Measurements from ENCODE around the gene NCLN. TPM values are rescaled to one million over a fixed set of nuclear protein-coding genes. Genes with fewer than 3 reads are reported as not detected.

NCLN gene
- total RNA-seq, 1 donor from 2014 or later: 57.0 TPM

DNA sequence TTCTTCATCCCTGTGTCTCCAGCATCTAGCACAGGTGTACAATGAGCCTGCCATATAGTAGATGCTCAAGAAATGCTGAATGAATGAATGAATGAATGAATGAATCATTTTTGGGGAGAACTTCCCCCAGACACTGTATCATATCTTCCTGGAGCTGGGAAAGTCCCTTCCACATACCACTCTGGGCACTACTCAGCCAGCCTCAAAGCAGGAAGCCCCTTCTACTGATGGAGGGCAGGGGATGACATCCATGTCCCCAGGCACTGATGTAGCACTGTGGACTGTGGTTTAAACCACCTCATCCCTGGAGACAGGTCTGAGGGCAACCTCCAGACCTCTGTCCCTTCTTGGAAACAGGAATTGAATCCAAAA is 45.1 kb upstream of the NCLN start:
- Histone ChIP-seq H3K4me3 (ENCODE audit: low read depth, low read length) (no peak overlapping the region), H3K27me3 (ENCODE audit: control insufficient read depth, insufficient read depth, low read length) (no peaks in the 10 kb centered on the region), H3K36me3 (ENCODE audit: control insufficient read depth, insufficient read depth, low read length) (no peaks in the 10 kb centered on the region)
- no peak for DNase-seq (ENCODE audit: low read depth)
- TF ChIP-seq, protein P1, sequence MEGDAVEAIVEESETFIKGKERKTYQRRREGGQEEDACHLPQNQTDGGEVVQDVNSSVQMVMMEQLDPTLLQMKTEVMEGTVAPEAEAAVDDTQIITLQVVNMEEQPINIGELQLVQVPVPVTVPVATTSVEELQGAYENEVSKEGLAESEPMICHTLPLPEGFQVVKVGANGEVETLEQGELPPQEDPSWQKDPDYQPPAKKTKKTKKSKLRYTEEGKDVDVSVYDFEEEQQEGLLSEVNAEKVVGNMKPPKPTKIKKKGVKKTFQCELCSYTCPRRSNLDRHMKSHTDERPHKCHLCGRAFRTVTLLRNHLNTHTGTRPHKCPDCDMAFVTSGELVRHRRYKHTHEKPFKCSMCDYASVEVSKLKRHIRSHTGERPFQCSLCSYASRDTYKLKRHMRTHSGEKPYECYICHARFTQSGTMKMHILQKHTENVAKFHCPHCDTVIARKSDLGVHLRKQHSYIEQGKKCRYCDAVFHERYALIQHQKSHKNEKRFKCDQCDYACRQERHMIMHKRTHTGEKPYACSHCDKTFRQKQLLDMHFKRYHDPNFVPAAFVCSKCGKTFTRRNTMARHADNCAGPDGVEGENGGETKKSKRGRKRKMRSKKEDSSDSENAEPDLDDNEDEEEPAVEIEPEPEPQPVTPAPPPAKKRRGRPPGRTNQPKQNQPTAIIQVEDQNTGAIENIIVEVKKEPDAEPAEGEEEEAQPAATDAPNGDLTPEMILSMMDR (IDR thresholded peaks at IDR 0.05; ENCODE audit: insufficient read depth, low read length, poor library complexity, severe bottlenecking): no peak

DNA sequence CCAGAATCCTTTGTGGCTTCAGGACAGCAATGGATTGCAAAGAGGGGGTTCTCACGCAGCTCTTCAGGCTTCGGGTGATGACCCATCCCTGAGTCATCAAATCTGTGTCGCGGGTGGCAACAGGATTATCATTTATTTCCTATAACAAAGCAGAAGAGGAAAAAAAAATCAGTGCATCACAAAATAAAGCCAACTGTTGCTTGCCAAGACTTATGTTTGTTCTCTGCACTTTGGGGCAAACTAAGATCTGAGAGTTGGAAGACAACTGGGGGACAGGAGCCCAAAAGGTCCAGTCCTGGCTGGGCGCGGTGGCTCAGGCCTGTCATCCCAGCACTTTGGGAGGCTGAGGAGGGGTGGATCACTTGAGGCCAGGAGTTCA is 43.4 kb upstream of the NCLN start:
- no peak for DNase-seq (ENCODE audit: low read depth)
- H3K27me3 ChIP-seq (ENCODE audit: control insufficient read depth, insufficient read depth, low read length): no peaks in the 10 kb centered on the region
- TF ChIP-seq, protein P1 (IDR thresholded peaks at IDR 0.05; ENCODE audit: insufficient read depth, low read length, poor library complexity, severe bottlenecking): no peak
- H3K4me3 ChIP-seq (ENCODE audit: low read depth, low read length): no peak overlapping the region
- H3K36me3 ChIP-seq (ENCODE audit: control insufficient read depth, insufficient read depth, low read length): no peaks in the 10 kb centered on the region

DNA sequence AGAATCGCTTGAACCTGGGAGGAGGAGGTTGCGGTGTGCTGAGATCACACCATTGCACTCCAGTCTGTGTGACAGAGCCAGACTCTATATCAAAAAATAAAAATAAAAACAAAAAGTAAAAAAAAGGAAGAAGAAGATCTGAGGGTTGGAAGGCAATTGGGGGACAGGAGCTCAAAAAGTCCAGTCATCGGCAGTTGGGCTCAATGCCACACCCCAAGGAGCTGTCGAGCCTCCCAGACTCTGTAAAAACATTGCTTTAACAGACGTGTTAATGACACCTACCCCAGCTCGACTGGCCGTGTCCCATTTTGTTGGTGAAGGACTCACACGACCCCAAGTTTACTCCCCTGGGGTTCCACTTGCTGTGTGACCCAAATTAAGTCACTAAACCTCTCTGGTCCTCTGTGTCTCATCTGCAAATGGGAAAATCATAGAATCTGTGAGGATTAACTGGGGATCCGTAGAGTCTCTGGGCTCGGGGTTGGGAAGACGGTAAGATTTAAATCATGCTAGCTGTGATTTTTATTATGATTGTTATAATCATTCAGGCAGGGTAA is 42.9 kb upstream of the NCLN start:
- no peaks in the 10 kb centered on the region for H3K27me3 ChIP-seq (ENCODE audit: control insufficient read depth, insufficient read depth, low read length)
- no peak for DNase-seq (ENCODE audit: low read depth)
- no peak overlapping the region for H3K4me3 ChIP-seq (ENCODE audit: low read depth, low read length)
- no peaks in the 10 kb centered on the region for H3K36me3 ChIP-seq (ENCODE audit: control insufficient read depth, insufficient read depth, low read length)
- TF ChIP-seq, protein P1 (IDR thresholded peaks at IDR 0.05; ENCODE audit: insufficient read depth, low read length, poor library complexity, severe bottlenecking): no peak

DNA sequence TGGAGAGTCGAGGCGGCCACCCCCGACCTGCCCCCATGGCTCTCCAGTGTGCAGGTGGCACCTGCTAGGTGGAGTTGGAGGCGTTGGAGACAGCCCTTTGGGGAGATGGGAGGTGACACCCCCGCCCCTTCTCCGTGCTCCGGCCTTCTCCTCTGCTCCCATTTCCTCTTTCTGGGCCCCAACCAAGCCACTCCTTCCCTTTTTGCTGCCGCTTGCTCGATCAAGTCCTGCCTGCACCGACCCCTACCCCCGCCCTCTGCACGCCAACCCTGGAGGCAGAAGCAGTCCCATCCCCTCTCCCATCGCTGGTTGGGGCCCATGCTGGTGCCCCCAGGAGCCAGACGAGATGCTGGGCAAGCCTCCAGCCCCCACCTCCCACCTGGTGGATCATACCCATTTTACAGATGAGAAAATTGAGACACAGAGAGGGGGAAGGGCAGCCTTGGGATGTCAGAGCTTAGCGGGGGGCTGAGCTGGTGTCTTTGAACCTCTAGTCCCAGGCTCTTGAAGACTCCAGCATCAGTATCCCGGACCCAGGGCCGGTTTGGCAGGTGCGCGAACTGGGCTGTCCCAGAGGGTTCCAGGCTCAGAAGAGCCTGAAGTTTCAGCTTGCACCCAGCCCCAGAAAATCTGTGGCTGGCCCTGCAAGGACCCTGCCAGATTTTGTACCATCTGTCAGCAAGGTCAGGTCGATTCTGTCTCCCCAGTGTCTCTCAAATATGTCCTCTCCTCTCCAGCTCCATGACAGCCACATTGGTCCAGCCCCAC is 39.6 kb upstream of the NCLN start:
- DNase-seq (ENCODE audit: low read depth): no peak
- Histone ChIP-seq H3K27me3 (ENCODE audit: control insufficient read depth, insufficient read depth, low read length) (peaks cover 8% of the 10 kb centered on the region), H3K4me3 (ENCODE audit: low read depth, low read length) (no peak overlapping the region), H3K36me3 (ENCODE audit: control insufficient read depth, insufficient read depth, low read length) (no peaks in the 10 kb centered on the region)
- TF ChIP-seq, protein P1 (IDR thresholded peaks at IDR 0.05; ENCODE audit: insufficient read depth, low read length, poor library complexity, severe bottlenecking): no peak

DNA sequence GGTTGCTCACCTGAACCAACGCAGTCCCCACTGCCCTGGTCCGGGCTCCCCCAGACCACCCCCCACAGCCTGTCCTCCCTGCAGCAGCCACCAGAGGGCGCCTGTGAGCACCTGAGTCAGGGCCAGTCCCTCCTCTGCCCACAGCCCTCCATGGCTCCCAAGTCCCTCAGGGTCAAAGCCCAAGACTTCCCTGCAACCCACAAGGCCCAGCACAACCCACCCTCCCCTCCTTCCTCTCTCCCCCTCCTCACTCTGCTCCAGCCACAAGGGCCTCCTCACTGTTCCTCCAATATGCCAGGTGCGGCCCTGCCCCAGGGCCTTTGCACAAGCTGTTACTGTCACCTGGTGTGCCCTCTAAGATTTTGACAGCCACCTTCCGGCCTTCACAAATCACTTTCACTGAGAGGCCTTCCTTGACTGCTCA is 39.0 kb upstream of the NCLN start:
- no peak overlapping the region for H3K4me3 ChIP-seq (ENCODE audit: low read depth, low read length)
- TF ChIP-seq, protein P1 (IDR thresholded peaks at IDR 0.05; ENCODE audit: insufficient read depth, low read length, poor library complexity, severe bottlenecking): peak; percentile 78
- DNase-seq (ENCODE audit: low read depth): no peak
- H3K36me3 ChIP-seq (ENCODE audit: control insufficient read depth, insufficient read depth, low read length): no peaks in the 10 kb centered on the region
- H3K27me3 ChIP-seq (ENCODE audit: control insufficient read depth, insufficient read depth, low read length): peaks cover 8% of the 10 kb centered on the region

DNA sequence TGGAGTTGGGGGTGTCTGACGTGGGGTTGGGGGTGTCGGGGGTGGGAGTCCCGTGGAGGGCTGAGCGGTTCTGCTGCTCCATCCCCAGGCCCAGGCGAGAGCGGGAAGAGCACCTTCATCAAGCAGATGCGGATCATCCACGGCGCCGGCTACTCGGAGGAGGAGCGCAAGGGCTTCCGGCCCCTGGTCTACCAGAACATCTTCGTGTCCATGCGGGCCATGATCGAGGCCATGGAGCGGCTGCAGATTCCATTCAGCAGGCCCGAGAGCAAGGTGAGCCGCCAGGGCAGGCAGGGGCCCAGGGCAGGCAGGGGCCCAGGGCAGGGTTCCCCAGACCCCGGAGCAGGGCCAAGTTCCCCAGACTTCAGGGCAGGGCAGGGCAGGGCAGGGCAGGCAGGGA is 37.2 kb upstream of the NCLN start:
- Histone ChIP-seq H3K36me3 (ENCODE audit: control insufficient read depth, insufficient read depth, low read length) (no peaks in the 10 kb centered on the region), H3K27me3 (ENCODE audit: control insufficient read depth, insufficient read depth, low read length) (peaks cover 8% of the 10 kb centered on the region), H3K4me3 (ENCODE audit: low read depth, low read length) (no peak overlapping the region)
- TF ChIP-seq, protein P1 (IDR thresholded peaks at IDR 0.05; ENCODE audit: insufficient read depth, low read length, poor library complexity, severe bottlenecking): no peak
- DNase-seq (ENCODE audit: low read depth): no peak

Data from kidney epithelial cell (primary cell).